ENCODE data around the gene NAB1.
"Not testable (repeated sequence)": the region's sequence is repeated elsewhere in the genome, so short reads cannot be mapped to it uniquely, and the experiment has no call there.

NAB1 gene

DNA sequence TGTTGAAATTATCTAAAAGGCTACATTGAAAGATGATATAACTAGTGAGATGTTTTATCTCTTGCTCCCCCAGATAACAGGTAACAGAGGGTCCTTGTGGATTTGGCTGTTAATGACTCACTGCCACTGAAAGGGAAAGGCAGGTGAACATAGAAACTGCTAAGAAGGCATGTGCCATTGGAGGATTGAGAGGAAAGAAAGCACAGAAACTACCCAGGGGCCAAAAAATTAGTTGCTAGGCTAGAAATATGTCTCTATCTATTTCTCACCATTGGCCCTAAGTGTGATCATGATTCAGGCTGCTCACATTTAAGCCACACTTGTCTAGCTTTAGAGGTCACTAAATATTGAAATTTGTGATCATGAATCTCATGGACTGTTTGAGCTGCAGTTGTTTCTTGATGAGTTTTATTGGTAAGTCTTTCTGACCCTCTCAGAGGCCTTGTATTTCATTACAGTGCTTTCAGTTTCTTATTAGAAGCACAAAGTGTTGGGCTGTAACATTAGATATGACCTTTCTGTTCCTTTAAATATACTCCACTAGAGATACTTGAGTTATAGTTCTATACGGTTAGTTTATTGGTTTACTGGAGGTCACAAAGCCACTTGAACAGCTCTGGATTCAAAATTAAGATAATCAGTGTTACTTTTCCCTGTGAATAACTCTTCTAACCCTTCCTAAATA is 26.2 kb downstream of the NAB1 start:
- DNase-seq, result no peak

DNA sequence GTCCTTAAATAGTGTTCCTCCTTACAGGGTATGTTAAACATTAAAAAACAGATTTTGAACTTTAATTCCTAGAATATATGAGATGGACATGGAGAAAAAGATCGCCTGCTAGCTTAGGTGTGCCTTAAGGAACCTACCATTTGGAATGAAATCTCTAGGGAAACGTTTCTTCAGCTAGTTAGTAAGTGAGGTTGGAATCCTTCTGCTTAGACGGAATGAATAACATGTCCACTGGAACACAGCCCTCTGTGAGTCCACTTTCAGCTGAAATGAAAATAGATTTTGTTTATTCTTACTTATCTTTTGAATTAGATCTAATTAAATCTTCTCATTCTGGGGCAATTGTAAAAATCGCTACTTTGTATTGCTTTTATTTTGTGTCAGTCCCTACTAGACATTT is 28.4 kb downstream of the NAB1 start:
- DNase-seq, result no peak

DNA sequence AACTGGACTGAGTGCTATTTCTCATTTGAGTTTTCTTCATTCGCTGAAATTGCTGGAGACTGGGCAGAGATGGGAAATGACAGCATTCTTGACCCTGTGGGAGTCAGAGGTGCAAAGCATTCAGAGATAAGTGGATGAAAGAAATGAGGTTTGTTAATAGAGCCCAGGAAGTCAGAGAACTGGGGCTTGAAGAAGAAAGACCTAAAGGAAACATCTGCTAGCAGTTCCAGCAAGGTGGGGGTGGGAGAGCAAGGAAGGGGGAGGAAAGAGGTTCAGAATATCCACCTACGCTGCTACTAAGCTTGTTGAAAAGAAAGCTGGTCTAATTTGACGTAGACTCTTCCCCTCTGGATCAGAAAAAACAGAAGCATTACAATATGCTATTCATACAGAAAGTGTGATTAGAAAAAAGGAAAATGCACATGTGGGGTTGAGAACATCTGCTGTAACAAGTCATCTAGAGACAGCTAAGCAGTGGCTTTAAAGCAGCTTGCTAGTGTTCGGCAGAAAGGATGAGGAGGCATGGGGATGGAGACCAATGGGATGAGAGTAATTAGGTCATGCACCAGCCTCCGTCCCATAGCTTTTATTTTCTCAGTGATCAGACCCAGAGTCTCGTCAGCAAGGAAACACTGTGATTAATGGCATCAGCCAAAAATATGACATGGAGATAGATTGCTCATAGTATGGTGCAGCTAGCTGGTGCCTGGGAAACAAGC is 29.7 kb downstream of the NAB1 start:
- peak in 1 of 5 donors; percentile 74 for DNase-seq

DNA sequence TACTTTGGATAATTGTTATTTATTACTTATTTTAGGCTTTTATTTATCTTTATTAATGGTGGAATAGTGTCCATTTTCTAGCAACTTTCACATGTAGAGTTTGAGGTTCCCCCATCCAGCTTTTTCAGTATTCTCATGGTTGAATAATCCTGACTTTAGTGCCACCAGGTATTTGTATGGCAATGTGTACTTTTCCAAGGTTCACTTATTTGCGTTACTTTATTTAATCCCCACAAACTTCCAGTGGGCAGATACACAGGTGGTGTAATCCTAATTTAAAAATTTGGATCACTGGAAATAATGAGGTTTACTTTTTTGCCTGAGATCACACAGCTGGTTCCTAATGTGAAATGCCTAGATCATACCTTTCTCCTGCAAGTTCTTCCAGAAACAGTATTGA is 30.5 kb downstream of the NAB1 start:
- DNase-seq, result no peak

DNA sequence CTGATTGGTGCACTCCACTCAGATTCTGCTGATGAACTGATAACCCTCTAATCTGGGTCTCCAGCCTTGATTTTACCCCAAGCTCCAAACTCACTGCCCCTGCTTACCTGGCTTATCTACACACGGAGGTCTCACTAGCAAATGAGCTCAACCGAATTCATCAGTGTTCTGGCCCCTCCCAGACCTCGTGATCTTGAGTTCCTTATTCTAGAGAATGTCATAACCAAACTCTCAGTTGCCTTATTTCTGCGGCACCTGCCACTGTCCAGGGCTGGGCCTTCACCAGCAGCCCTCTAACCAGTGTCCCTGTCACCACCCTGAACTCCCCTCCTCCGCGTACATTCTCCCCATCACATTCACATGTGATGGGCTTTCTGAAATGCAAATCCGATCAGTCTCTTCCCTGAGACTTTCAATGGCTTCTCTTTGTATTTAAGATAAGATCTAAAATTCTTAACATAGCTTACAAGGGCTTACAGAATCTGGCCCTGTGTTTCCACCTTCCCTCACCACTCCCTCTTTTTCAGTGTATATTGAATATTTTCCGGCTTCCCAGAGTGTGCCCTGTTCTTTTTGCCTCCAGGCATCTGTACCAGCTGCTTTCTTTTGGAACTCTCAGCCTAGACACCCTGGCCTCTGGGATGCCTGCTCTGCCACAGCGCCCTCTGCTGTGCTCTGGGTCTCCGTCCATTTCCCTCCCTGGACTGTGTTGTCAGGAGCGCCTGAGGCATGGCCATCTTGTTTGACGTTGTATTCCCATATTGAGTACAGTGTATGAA is 31.1 kb downstream of the NAB1 start:
- DNase-seq, result peak; percentile 23 to 58 (median 38)

DNA sequence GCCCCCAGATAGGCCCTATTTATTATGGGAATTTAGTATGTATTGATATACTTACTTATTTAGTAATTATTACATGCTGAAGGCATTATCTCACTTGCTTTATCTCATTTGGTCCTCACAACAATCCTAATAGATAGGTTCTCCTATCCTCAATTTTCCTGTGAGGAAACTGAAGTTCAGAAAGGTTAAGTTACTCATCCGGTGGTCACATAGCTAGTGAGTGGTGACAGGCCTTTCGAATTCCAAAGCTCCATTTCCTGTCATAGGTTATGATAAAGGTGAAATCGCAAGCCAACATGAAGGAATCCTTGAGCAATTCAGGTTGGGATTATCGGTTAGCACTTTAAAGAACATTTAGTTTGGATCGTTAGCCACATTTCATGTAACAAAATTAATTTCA is 33.3 kb downstream of the NAB1 start:
- DNase-seq, result no peak

DNA sequence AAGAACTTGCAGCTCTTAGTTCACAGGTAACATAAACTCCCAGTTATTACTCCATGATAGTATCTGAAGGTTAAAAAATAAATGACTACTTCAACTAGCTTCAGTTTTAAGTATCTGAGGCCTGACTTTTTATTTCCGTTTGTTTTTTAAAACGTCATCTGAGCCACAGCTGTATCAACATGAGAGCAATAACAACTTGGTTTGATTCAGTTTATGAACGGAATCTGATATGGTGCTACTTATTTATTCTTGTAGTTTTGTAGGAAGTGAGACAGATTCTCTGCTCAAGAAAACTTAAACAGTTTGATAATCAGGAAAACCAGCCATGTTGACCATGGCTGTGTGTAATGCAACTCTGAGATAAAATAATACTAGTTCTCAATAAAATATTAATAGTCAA is 34.9 kb downstream of the NAB1 start:
- no peak for DNase-seq

DNA sequence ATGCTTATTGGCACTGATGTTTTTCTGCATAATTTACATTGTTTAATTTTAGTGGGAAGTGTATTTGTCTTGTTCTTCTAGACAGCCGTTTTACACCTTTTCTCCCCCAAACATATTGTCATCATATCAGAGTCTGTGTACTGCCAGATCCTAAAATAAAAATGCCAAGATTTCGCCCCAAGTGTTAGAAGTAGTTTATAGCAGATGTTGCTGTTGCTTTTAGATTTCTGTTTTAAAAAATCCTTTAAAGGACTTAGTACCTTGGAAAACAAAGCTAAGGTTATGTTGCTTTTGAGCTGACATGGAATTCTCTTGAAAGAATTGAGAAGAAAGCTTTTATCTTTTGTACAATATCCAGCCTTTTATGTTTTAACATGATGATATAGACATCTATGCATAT is 36.0 kb downstream of the NAB1 start:
- no peak for DNase-seq

DNA sequence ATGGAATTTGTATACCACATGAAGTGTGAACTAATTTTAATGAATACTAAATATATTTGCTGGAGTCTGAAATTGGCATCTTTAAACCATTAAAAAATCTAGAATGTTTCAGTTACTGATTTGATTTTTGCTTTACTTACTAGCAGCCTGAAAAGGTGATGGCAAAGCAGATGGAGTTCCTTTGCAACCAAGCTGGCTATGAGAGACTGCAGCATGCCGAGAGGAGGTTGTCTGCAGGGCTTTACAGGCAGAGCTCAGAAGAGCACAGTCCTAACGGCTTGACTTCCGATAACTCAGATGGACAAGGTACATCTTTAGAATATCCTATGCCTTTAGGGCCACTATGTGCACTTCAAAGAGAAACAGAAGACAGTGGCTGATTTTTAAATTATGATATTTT is 36.5 kb downstream of the NAB1 start:
- DNase-seq, result no peak

DNA sequence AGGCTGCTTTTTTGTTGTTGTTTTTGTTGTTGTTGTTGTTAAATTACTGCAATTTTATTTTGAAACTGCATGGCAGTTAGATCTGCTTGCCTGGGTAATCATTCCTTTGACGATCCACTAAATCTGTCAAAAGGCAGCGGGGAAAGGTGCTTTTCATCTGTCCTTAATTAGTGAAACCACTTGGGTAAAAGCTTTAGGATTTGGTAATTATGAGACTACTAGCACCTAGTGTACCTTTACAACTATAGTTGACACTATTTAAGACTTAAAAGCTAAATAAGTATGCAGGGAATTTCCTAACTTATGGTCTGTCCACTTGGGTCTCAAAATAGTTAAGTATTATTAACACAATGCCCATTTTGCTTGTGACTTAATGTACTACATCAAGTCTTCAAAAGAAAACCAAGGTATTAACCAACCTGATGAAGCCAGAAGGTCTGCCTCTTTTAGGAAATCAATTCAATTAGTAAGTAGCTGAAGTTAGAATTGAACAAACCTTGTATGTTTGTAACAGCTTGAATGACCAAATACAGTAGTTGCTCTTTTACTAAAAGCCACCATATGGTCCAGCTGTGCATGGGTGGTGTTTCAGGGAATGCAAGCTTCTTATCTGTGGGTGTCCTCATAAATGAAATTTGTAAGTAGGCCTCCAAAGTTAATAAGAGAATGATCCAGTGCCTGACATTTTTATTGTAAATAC is 44.8 kb downstream of the NAB1 start:
- DNase-seq, result peak in 1 of 5 donors; percentile 18

DNA sequence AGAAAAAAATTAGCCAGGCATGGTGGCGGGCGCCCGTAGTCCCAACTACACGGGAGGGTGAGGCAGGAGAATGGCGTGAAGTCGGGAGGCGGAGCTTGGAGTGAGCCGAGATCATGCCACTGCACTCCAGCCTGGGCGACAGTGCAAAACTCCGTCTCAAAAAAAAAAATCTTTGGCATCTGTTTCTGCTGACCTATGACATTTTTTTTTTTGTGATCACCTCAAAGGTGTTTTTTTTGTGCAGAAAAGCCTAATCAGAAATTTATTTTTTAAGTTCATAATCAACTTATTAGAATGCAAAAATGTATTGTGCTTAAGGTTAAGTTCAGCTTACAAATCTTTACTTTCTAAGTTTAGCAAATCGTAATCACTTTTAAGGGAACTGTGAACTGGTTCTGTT is 45.6 kb downstream of the NAB1 start:
- DNase-seq, result no peak

DNA sequence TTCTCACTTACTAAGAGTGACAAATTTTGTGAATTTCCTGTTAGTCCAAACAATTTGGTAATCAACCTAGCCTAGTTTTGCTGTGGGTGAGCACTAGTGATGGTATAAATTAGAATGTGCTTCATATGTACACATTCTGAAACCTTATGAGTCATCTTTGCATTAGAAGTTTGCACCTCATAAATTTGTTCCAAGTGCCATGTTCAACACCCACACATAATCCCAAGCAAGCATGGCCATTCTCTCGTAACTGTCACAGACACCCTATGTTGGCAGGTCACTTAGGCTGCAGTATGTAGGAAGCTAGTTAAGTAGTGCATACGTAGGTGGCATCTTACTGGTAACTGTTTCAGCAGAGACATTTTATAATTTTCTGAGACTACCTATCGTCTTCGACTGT is 46.9 kb downstream of the NAB1 start:
- DNase-seq, result peak in 1 of 5 donors; percentile 59

DNA sequence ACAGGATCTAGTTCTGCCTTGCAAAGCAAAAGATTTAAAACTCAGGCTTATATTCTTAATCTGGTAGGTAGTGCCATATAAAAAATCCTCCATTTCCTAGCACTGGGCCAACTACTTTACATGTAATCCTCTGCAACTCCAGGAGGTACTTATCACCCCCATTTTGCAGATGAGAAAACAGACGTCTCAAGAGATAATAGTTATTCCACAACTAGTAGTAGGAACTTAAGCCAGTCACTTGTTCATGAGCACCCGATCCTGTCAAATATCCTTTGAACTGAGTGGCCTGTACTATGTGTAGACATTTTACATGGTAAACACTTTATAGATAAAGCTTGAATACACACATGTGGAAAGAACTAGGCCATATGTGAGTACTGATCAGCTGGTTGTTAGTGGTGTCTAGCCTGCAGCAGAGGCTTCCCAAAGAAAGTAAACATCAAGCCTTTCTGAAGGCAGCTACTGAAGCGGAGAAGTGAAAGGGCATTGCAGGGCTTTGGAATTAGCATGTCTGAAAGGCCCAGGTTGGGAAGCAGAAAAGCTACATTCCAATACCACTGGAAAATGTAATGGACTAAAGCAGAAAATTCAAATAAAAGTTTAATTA is 48.0 kb downstream of the NAB1 start:
- no peak for DNase-seq

DNA sequence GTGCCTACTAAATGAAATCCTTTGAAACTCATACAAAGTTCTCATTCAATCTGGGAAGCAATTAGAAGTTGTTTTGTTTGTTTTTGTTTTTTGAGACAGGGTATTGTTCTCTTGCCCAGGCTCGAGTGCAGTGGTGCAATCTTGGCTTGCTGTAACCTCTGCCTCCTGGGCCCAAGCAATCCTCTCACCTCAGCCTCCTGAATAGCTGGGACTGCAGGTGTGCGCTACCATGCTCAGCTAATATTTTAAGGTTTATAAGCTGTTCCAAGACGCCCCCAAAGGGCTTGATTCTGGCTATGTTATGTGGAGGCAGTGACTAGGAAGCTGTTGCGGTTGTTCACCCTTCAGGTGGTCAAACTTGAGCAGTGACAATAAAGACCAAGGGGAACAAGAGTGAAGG is 48.5 kb downstream of the NAB1 start:
- no peak for DNase-seq

DNA sequence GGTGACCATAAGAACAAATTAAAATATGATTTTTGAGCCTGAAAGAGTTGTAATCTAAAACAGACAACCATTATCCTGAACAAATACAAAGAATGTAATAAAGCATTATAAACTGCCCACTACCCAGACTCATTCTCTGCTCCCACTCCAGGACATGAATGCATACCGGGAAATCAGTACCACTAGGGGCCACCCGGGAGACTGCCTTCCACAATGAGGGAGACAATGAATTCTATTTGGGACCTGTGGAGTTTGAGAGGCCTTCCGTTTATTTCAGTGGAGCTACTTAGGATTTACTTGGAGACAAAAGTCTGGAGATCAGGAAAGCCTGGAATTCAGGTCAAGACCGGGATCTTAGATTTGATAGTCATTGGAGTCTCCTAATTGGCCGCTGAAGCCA is 50.0 kb downstream of the NAB1 start:
- no peak for DNase-seq

DNA sequence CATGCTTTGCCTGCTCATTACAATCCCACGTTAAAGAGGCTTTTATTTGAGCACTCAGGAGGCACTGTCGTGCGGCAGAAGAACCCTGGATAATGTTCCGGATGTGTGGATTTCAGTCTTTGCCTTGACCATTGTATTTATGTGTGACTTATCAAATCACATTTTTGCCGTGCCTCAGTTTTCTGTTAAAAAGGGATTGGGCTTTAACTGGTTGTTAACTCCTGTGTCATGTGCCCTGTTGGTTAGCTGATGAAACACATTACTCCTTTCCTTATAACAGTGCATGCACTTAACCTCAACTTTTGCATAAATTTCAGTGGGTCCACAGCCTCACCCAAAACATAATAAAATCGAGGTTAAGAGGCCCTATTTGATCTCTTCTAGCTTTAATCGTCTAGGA is 52.7 kb downstream of the NAB1 start:
- DNase-seq, result no peak

DNA sequence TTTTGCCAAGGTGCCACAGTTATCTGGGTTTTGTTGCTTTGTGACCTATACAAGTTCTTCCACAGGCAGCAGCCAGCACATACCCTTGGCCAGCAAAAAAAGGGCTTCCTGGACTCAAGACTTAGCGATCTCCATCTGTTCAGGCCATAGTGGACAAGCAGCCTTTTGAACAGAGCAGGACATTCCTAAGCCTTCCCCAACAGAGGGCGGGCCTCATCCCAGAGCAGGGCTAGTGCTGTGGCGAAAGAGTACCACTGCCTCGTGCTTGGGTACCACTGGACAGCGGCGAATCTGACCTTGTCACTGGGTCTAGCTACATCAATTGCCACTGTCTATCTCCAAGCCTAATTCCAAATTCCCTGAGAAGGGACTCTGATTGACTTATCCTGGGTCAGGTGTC is 56.4 kb downstream of the NAB1 start:
- DNase-seq, result no peak

DNA sequence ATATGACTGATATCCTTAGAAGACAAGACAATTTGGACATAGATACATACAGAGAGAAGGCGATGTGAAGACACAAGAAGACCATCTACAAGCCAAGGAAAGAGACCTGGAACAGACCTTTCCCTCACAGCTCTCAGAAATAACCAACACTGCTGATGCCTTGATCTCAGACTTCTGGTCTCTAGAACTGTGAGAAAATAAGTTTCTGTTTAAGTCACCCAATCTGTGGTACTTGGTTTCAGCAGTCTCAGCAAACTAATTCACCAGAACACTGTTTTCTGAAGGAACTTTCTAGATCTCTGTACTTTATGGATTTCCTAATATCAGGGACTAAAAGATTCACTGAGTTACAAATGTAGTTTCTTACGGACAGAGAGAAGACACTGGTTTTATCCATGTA is 58.8 kb downstream of the NAB1 start:
- DNase-seq, result no peak

DNA sequence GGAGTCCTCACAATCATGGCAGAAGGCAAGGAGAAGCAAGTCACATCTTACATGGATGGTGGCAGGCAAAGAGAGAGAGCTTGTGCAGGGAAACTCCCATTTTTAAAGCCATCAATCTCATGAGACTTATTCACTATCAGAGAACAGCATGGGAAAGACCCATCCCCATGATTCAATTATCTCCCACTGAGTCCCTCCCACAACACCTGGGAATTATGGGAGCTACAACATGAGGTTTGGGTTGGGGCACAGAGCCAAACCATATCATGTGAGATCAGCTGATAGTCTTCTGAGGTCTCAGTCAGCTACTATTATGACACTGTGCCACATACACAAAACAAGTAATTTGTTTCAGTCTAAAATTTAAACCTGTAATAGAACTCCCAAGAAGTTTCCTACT is 59.8 kb downstream of the NAB1 start:
- DNase-seq, result not testable (repeated sequence)

DNA sequence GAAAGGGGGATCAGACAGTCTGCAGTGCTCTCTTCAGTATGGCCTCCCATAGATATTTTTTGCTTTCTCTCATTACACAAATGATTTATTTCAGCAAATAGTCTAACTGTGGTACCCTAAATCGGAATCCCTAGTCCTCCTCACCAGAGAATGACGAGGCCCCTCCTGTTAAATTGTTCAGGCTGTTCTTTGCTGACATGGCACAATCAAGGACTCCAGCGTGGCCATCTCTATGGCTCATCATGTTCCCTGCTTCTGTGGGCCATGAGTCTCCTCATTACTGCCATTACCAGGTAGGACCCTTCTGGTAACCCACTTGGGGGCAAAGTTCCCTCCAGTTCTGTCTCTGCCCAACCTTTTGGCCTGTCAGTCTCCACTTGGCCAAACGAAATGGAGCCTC is 62.2 kb downstream of the NAB1 start:
- no peak for DNase-seq

DNA sequence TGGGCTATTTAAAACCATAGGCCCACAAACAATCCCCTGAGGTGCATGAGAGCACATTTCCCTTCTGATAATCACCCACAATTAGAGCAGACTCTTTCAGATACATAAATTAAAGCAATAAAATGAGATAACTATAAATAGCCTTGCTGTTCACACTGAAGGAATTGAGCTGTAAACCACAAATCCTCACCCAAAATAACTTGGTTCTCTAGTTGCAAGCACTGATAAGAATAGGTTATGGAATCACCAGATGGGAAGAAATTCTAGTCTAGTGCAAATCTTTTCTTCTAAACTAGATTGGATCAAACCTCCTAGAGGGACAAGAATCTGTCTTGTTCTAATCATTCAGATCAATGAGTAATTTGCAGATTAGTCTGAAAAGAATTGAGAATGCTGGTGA is 64.6 kb downstream of the NAB1 start:
- DNase-seq, result no peak

DNA sequence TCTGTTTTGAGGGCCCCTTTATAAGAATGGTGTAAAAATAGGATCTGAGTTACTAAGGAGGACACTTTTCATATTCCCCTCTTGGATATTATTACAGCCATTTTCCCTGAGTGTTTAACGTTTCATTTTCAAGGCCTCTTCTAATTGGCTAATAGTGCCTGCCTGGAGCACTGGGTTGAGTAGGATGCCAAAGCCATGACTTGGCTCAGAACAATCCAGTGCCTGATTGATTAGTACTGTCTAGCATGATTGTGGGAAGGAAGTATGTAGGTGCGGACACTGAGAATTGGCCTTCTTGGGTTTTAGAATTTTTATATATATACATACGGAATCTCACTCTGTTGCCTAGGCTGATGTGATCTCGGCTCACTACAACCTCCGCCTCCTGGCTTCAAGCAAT is 66.1 kb downstream of the NAB1 start:
- no peak for DNase-seq
